Measurements from ENCODE around the gene ARSH.

DNA sequence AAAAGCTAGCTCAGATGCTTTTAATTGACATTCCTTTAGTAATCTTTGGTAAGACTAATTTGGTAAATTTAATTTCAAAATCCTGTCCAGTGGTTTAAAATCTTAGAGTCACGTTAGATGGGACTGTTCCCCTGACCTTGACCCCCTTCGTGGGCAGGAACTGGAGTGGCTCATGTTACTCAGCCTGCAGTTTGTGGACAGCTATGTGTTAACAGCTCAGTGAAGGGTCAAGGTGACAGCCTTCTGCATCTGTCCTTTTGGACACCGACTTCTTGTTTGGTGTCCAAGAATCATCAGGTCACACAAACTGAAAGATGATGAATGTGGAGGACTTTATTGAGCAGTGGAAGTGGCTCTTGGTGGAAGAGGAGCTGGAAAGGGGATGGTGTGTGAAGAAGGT lies 37.9 kb downstream of the ARSH start:
- TF ChIP-seq, protein P1, sequence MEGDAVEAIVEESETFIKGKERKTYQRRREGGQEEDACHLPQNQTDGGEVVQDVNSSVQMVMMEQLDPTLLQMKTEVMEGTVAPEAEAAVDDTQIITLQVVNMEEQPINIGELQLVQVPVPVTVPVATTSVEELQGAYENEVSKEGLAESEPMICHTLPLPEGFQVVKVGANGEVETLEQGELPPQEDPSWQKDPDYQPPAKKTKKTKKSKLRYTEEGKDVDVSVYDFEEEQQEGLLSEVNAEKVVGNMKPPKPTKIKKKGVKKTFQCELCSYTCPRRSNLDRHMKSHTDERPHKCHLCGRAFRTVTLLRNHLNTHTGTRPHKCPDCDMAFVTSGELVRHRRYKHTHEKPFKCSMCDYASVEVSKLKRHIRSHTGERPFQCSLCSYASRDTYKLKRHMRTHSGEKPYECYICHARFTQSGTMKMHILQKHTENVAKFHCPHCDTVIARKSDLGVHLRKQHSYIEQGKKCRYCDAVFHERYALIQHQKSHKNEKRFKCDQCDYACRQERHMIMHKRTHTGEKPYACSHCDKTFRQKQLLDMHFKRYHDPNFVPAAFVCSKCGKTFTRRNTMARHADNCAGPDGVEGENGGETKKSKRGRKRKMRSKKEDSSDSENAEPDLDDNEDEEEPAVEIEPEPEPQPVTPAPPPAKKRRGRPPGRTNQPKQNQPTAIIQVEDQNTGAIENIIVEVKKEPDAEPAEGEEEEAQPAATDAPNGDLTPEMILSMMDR (IDR thresholded peaks at IDR 0.05) = no peak
- TF ChIP-seq POLR2A (IDR thresholded peaks at IDR 0.05) (no peak), EP300 (IDR thresholded peaks at IDR 0.05; ENCODE audit: low read depth) (no peak)
